Cardiac muscle cell (in vitro differentiated cells and primary cell): ENCODE results near the gene BAIAP2. TPM values are rescaled to one million over a fixed set of nuclear protein-coding genes. Genes with fewer than 3 reads are reported as not detected.
A peak's percentile ranks its signal among the peaks of the same experiment; 100 is the strongest.
"Not testable (repeated sequence)": the region's sequence is repeated elsewhere in the genome, so short reads cannot be mapped to it uniquely, and the experiment has no call there.

Experiments
- DNase-seq, 2 donors: peaks; one replicate each; pipeline versions ENCODE4 v3.0.0 to v3.0.0-alpha.2; 2010 to 2017; ENCODE audit warnings: low read depth in 1 of 2, low spot score in 1 of 2
- H3K27ac ChIP-seq: fragments of 200-600 bp; sonication (generic); 2 replicates; pipeline ENCODE4 v1.5.1; 2016
- H3K27me3 ChIP-seq: fragments of 200-600 bp; sonication (generic); 2 replicates; pipeline ENCODE4 v1.6.0; 2016; ENCODE audit warnings: control low read depth
- H3K36me3 ChIP-seq: fragments of 200-600 bp; sonication (generic); 2 replicates; pipeline ENCODE4 v1.5.1; 2016; ENCODE audit warnings: control low read depth
- H3K4me1 ChIP-seq: fragments of 200-600 bp; sonication (generic); 2 replicates; pipeline ENCODE4 v1.8.1; 2017; ENCODE audit warnings: low read depth, mild to moderate bottlenecking, mixed run types
- H3K4me3 ChIP-seq: fragments of 200-600 bp; sonication (generic); 2 replicates; pipeline ENCODE4 v1.5.1; 2016; ENCODE audit warnings: mild to moderate bottlenecking
- H3K9me3 ChIP-seq: fragments of 200-600 bp; sonication (generic); 2 replicates; pipeline ENCODE4 v1.5.1; 2017; ENCODE audit warnings: low read depth, mild to moderate bottlenecking, control low read depth
- polyA plus RNA-seq: library from polyadenylated mRNA; unstranded; fragments of >200 nt; fragmentation: Nextera tagmentation; extraction: Ambion mirVana; gene quantifications from 2 replicates; pipeline ENCODE4 v1.2.1, GENCODE V29; 2016
- total RNA-seq: library from RNA; depleted of rRNA; stranded (reverse); fragments of >200 nt; gene quantifications from 2 replicates; pipeline ENCODE4 v1.2.3, GENCODE V29; 2016
- TF ChIP-seq, protein P1 (sequence below): IDR thresholded peaks from 2 replicates; pipeline ENCODE4 v1.5.1; 2012; ENCODE audit warnings: low read depth, mild to moderate bottlenecking, low read length

BAIAP2 gene
- total and polyA plus RNA-seq, 2 experiments from 2014 or later, result 22.5 to 24.9 TPM

DNA sequence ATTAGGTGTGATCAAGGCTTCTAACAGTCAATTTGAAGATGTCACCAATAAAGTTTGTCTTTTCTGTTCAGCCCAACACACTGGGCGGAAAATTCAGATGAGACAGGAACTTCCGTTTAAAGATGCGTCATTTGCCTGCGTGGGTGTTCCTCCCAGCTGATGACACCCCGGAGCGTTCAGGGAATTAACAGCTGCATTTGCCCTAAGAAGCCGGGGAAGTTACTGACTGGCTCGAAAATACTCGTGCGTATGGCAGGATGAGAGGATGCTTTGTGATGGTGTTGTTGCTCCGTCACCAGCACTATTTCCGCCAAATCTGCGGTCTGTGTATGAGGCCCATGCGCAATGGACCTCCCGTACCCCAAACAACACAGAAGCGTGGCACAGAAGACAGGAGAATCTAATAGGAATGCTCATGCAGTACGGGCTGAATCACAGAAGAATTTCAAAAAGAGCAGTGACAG lies 118.4 kb downstream of the BAIAP2 start:
- Histone ChIP-seq H3K27ac (no peak overlapping the region), H3K4me1 (no peaks in the 10 kb centered on the region), H3K36me3 (no peaks in the 10 kb centered on the region), H3K27me3 (no peaks in the 10 kb centered on the region), H3K4me3 (no peak overlapping the region), H3K9me3 (no peaks in the 10 kb centered on the region)
- TF ChIP-seq, protein P1, sequence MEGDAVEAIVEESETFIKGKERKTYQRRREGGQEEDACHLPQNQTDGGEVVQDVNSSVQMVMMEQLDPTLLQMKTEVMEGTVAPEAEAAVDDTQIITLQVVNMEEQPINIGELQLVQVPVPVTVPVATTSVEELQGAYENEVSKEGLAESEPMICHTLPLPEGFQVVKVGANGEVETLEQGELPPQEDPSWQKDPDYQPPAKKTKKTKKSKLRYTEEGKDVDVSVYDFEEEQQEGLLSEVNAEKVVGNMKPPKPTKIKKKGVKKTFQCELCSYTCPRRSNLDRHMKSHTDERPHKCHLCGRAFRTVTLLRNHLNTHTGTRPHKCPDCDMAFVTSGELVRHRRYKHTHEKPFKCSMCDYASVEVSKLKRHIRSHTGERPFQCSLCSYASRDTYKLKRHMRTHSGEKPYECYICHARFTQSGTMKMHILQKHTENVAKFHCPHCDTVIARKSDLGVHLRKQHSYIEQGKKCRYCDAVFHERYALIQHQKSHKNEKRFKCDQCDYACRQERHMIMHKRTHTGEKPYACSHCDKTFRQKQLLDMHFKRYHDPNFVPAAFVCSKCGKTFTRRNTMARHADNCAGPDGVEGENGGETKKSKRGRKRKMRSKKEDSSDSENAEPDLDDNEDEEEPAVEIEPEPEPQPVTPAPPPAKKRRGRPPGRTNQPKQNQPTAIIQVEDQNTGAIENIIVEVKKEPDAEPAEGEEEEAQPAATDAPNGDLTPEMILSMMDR, result no peak
- peak in 1 of 2 donors; percentile 82 for DNase-seq

DNA sequence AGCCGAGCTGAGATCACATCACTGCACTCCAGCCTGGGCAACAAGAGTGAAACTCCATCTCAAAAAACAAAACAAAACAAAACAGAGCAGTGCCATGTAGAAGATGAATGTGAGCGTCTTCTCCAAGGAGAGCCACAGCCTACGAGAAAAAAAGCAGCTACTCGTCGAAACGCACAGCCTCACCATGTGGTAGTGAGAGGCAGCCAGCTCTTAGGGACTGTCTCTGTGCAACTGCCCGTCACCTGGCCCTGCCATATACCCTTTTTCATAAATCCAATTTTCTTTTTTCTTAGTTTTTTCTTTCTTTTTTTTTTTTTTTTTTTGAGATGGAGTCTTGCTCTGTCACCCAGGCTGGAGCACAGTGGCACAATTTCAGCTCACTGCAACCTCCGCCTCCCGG lies 119.1 kb downstream of the BAIAP2 start:
- H3K27ac ChIP-seq, H3K4me1 ChIP-seq, H3K27me3 ChIP-seq, H3K36me3 ChIP-seq, H3K9me3 ChIP-seq, H3K4me3 ChIP-seq, DNase-seq: not testable (repeated sequence)

DNA sequence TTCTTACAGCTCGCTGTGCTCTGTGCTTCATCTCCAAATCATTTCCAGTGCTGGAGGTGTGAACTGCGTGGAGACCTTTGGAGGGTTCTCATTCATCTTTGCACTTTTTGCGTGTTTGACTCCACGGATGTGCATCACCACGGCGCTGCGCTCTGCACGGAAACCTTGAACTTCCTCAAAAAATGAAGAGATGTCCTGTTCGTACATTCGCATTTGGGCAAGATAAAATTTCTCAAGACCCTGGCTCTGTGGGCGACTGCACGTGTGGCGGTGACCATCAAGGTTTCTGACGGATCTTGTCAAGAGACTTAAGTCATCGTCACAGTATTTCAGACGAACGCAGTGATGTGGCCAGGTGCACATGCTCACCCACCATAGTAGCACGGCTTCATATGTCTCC lies 120.0 kb downstream of the BAIAP2 start:
- Histone ChIP-seq H3K4me3 (no peak overlapping the region), H3K9me3 (no peaks in the 10 kb centered on the region), H3K4me1 (no peaks in the 10 kb centered on the region), H3K27ac (no peak overlapping the region), H3K27me3 (no peaks in the 10 kb centered on the region), H3K36me3 (no peaks in the 10 kb centered on the region)
- TF ChIP-seq, protein P1, result no peak
- DNase-seq, result no peak

DNA sequence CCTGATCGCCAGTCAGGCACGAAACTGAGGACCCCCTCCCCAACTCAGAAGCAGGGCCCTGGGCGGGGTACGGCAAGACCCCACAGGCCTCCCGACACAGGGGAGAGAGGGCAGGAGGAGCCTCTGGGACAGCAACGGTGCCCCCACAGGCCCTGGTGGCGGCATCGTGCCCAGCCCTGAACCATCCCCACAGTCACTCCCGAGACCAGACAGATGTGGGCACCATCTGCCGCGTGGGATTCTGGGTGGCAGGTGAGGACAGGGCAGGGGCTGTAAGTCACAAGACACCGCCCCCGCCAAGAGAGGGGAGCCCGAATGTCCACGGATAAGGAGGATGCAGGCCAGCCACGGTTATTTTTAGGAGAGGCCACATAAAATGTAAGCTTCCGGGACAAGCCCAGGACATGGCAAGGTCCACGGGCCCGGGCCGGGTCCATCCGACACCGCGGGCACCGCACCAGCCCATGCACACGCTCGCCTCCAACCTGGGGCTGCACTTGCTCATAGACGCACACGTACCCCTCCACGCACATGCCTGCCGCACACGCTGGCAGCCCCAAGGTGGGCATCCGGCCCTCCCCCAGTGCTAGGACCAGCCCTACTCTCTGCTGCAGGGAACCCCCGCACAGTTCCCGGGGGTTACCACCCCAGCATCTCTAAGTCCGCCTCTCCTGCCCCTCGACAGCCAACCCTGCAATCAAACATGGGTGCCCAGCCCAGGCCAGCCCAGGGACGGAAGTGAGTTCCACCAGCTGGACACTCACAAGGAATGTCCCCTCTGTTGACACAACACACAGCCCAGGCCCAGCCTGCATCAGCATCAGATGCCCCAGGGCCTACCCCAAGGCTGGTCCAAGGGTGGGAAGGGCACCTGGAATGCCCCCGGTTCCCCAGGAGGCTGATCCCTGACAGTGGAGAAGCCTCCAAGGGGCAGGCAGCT lies 122.2 kb downstream of the BAIAP2 start:
- Histone ChIP-seq H3K36me3 (no peaks in the 10 kb centered on the region), H3K4me3 (no peak overlapping the region), H3K27ac (no peak overlapping the region), H3K9me3 (no peaks in the 10 kb centered on the region), H3K27me3 (no peaks in the 10 kb centered on the region), H3K4me1 (no peaks in the 10 kb centered on the region)
- TF ChIP-seq, protein P1, result no peak
- no peak for DNase-seq

DNA sequence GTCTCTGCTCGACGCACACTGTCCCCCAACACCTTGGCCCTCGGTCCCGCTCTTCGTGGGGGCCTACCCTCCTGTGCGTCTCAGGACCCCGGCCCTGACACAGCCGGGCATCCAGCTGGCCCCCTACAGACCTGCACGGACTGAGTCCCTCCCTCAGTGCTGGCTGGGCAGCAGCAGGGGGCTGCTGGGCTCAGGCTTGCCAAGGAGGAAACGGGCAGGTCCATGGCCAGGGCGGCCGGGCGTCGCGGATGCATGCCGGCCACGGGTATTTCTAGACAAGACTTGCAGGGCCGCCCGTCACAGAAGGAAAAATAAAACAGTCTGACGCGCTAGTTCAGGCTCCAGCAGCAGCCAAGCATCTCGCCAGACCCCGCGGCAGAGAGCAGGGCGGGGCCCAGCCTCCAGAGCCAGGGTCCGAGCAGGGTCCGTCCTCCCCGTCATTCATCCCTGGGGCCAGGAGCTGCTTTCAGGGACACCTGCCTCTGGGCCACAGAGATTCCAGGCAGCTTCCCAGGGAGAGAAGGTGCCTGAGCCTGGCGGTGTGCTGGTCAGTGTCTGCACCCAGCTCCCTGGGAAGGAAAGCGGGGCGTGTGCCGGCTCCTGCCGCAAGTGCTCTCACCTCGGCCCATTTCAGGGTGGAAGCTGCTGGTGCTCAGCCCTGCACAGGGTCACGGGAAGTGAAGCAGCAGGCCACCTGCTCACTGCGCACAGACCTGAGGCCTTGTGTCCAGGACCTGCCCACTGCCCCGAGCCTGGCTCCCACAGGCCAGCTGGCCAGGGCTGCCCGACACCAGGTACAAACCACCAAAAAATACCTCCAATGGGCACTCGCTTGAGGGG lies 123.1 kb downstream of the BAIAP2 start:
- no peak for DNase-seq
- no peaks in the 10 kb centered on the region for H3K36me3 ChIP-seq
- H3K4me3 ChIP-seq, result no peak overlapping the region
- no peak overlapping the region for H3K27ac ChIP-seq
- H3K4me1 ChIP-seq, result no peaks in the 10 kb centered on the region
- H3K27me3 ChIP-seq, result no peaks in the 10 kb centered on the region
- TF ChIP-seq, protein P1, result no peak
- no peaks in the 10 kb centered on the region for H3K9me3 ChIP-seq
